Activated CD4-positive, alpha-beta T cell treated with anti-CD3 and anti-CD28 coated beads for 4 hours (primary cell): ENCODE data around the gene MICAL3.

ENCODE experiments used
- DNase-seq, 2 donors: peaks; one replicate each; pipeline ENCODE4 v3.0.0-alpha.2; 2020

Gene MICAL3

GRCh38 chr22:17743661-17744411 is 280.5 kb downstream of the MICAL3 start:
- no peak for DNase-seq

GRCh38 chr22:17742527-17742902 is 281.8 kb downstream of the MICAL3 start:
- DNase-seq: peak; percentile 66 to 71

- no peak for DNase-seq
These were observed 282.4 kb downstream of the MICAL3 start for GRCh38 chr22:17741866-17742526.

DNA sequence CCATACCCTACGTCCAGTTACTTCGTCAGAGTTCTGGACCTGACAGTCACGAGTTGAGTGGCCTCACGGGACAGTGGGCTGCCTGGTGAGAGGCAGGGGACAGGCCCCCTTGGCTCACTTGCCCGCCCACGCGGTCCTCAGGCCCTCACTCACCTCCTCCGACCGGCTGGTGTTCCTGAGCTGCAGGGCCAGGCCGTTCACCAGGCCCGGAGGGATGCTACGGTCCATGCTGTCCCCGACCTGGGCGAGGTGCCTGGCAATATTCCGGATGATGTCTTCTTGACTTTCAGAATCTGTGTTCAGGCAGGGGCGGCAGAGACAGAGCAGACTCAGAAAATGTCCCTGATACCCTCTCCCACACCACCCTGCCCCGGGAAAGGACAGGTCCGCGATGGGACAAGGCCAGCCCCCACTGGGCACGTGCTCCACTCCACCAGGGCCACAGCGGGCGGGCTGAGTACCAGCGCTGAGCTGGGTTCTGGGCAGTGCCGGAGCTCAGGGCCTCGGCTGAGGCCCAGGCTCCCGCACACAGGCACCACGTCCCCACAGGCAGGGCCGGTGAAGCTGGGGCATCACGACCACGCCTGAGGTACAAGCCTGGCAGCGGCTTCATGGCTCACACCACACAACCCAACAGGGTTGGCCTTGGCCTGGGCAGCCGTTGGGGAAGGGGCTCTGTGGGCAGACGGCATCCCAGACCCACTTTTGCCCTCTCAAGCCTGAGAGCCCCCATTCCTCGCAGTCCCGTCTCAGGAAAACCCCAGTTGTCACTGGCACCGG is 285.0 kb downstream of the MICAL3 start:
- no peak for DNase-seq

GRCh38 chr22:17738386-17739128 is 285.8 kb downstream of the MICAL3 start:
- no peak for DNase-seq
